Vagina (tissue), 2 donors: Measurements from ENCODE around the gene TMEM114. TPM values are rescaled to one million over a fixed set of nuclear protein-coding genes. Genes with fewer than 3 reads are reported as not detected.

Experiments
- DNase-seq, 2 donors: peaks; one replicate each; pipeline ENCODE4 v3.0.0-alpha.2; 2017; ENCODE audit errors: extremely low spot score in 2 of 2
- H3K27ac ChIP-seq: fragments of 200-600 bp; sonication (generic); one replicate; pipeline ENCODE4 v1.5.1; 2019
- H3K27me3 ChIP-seq: fragments of 200-600 bp; sonication (generic); one replicate; pipeline ENCODE4 v1.5.1; 2019
- H3K36me3 ChIP-seq, 2 donors: fragments of 200-600 bp; sonication (generic); one replicate each; pipeline ENCODE4 v1.5.1; 2017 to 2019
- H3K4me1 ChIP-seq: fragments of 200-600 bp; sonication (generic); one replicate; pipeline ENCODE4 v1.5.1; 2019
- H3K4me3 ChIP-seq, 2 donors: fragments of 200-600 bp; sonication (generic); 1 replicate in 1 of 2; 2 replicates in 1 of 2; pipeline ENCODE4 v1.5.1; 2016 to 2019
- H3K9me3 ChIP-seq: fragments of 200-600 bp; sonication (generic); one replicate; pipeline ENCODE4 v1.5.1; 2019
- CTCF ChIP-seq, 3 experiments: fragments of 450-650 bp in 2 of 3; fragments of 200-600 bp in 1 of 3; sonication (generic) in 1 of 3; IDR thresholded peaks; one replicate each; pipeline ENCODE4 v1.5.1; 2017 to 2019; ENCODE audit warnings: antibody characterized with exemption in 3 of 3, mild to moderate bottlenecking in 2 of 3, moderate library complexity in 2 of 3
- POLR2A ChIP-seq, 2 donors: fragments of 450-650 bp; IDR thresholded peaks; one replicate each; pipeline ENCODE4 v1.6.1; 2017; ENCODE audit warnings: antibody characterized with exemption in 2 of 2, mild to moderate bottlenecking in 2 of 2, moderate library complexity in 2 of 2
- POLR2AphosphoS5 ChIP-seq, 2 donors: sonication (generic); formaldehyde crosslinking; IDR thresholded peaks; one replicate each; pipeline ENCODE4 v1.9.0; 2017; ENCODE audit warnings: antibody characterized with exemption in 2 of 2, mild to moderate bottlenecking in 2 of 2, low read depth in 1 of 2; ENCODE audit not compliant: insufficient read depth in 1 of 2
- intact Hi-C: fragments of 100-400 bp; cut with DNase I; formaldehyde crosslinking; loops from one replicate; pipeline ENCODE4 v1.15.1; 2023
- total RNA-seq: library from RNA; depleted of rRNA; stranded (reverse); fragments of >200 nt; gene quantifications from one replicate; pipeline ENCODE4 v1.2.3, GENCODE V29; 2016

The TMEM114 gene
- total RNA-seq, 1 donor from 2014 or later, result not detected

- no peaks in the 10 kb centered on the region for H3K27me3 ChIP-seq
- intact Hi-C loops, result no loop called here
- no peaks in the 10 kb centered on the region for H3K4me1 ChIP-seq
- no peak overlapping the region for H3K4me3 ChIP-seq
- no peak for DNase-seq
- peaks cover 0 to 91% of the 10 kb centered on the region in 2 donors for H3K36me3 ChIP-seq
- TF ChIP-seq POLR2AphosphoS5 (IDR thresholded peaks at IDR 0.05; ENCODE audit: insufficient read depth in 1 of 2, low read depth in 1 of 2) (no peak), CTCF (IDR thresholded peaks at IDR 0.05) (no peak), POLR2A (IDR thresholded peaks at IDR 0.05) (no peak)
- H3K9me3 ChIP-seq, result no peaks in the 10 kb centered on the region
- H3K27ac ChIP-seq, result no peak overlapping the region
Measured at GRCh38 chr16:8631818-8632465, 41.6 kb upstream of the TMEM114 start.

- Histone ChIP-seq H3K27ac (no peak overlapping the region), H3K36me3 (peaks cover 0 to 91% of the 10 kb centered on the region in 2 donors), H3K4me1 (no peaks in the 10 kb centered on the region), H3K4me3 (no peak overlapping the region), H3K27me3 (no peaks in the 10 kb centered on the region), H3K9me3 (no peaks in the 10 kb centered on the region)
- DNase-seq, result no peak
- intact Hi-C loops, result no loop called here
- TF ChIP-seq POLR2AphosphoS5 (IDR thresholded peaks at IDR 0.05; ENCODE audit: insufficient read depth in 1 of 2, low read depth in 1 of 2), result no peak
Measured at GRCh38 chr16:8631373-8631772, 41.1 kb upstream of the TMEM114 start.

GRCh38 chr16:8630255-8630953 is 40.1 kb upstream of the TMEM114 start:
- intact Hi-C loops, result no loop called here
- no peak for TF ChIP-seq POLR2AphosphoS5 (IDR thresholded peaks at IDR 0.05; ENCODE audit: insufficient read depth in 1 of 2, low read depth in 1 of 2)
- no peak for TF ChIP-seq POLR2A (IDR thresholded peaks at IDR 0.05)
- TF ChIP-seq CTCF (IDR thresholded peaks at IDR 0.05), result no peak
- Histone ChIP-seq H3K4me3 (no peak overlapping the region), H3K4me1 (no peaks in the 10 kb centered on the region), H3K27ac (no peak overlapping the region), H3K27me3 (no peaks in the 10 kb centered on the region), H3K36me3 (peaks cover 0 to 91% of the 10 kb centered on the region in 2 donors), H3K9me3 (no peaks in the 10 kb centered on the region)
- DNase-seq, result no peak

GRCh38 chr16:8628981-8629725 is 38.8 kb upstream of the TMEM114 start:
- Histone ChIP-seq H3K36me3 (peaks cover 0 to 84% of the 10 kb centered on the region in 2 donors), H3K27me3 (no peaks in the 10 kb centered on the region), H3K27ac (no peak overlapping the region), H3K4me1 (no peaks in the 10 kb centered on the region), H3K4me3 (no peak overlapping the region), H3K9me3 (no peaks in the 10 kb centered on the region)
- TF ChIP-seq POLR2AphosphoS5 (IDR thresholded peaks at IDR 0.05; ENCODE audit: insufficient read depth in 1 of 2, low read depth in 1 of 2) (no peak), CTCF (IDR thresholded peaks at IDR 0.05) (no peak), POLR2A (IDR thresholded peaks at IDR 0.05) (no peak)
- intact Hi-C loops, result no loop called here
- DNase-seq, result no peak

GRCh38 chr16:8627456-8627855 is 37.1 kb upstream of the TMEM114 start:
- no peak for DNase-seq
- no peak overlapping the region for H3K27ac ChIP-seq
- intact Hi-C loops, result no loop called here
- H3K4me1 ChIP-seq, result peaks cover 14% of the 10 kb centered on the region
- H3K9me3 ChIP-seq, result no peaks in the 10 kb centered on the region
- no peak overlapping the region for H3K4me3 ChIP-seq
- H3K36me3 ChIP-seq, result peaks cover 0 to 70% of the 10 kb centered on the region in 2 donors
- TF ChIP-seq CTCF (IDR thresholded peaks at IDR 0.05) (no peak), POLR2AphosphoS5 (IDR thresholded peaks at IDR 0.05; ENCODE audit: insufficient read depth in 1 of 2, low read depth in 1 of 2) (no peak), POLR2A (IDR thresholded peaks at IDR 0.05) (no peak)
- H3K27me3 ChIP-seq, result no peaks in the 10 kb centered on the region
